CD14-positive monocyte (primary cell): ENCODE data around the gene ANTXR1. TPM values are rescaled to one million over a fixed set of nuclear protein-coding genes. Genes with fewer than 3 reads are reported as not detected.

ENCODE experiments used
- DNase-seq, 3 donors: peaks; one replicate each; pipeline ENCODE4 v3.0.0-alpha.2; 2011 to 2022
- H2AFZ ChIP-seq: 2 replicates; pipeline ENCODE4 v1.6.0; 2012; ENCODE audit warnings: mild to moderate bottlenecking, low read depth, low read length, inconsistent platforms; ENCODE audit not compliant: insufficient read depth, poor library complexity, severe bottlenecking
- H3K27ac ChIP-seq, 2 donors: 1 replicate in 1 of 2; 2 replicates in 1 of 2; pipeline ENCODE4 v1.5.1; 2012 to 2013; ENCODE audit warnings: low read length in 2 of 2, control low read depth in 1 of 2, inconsistent platforms in 1 of 2, low read depth in 1 of 2, mild to moderate bottlenecking in 1 of 2
- H3K27me3 ChIP-seq, 2 donors: one replicate each; pipeline versions ENCODE4 v1.6.0 to v1.6.1; 2011 to 2013; ENCODE audit warnings: low read length in 2 of 2; ENCODE audit not compliant: control insufficient read depth in 2 of 2, insufficient read depth in 2 of 2
- H3K36me3 ChIP-seq, 2 donors: replicated peaks in 1 of 2; 1 replicate in 1 of 2; 2 replicates in 1 of 2; pipeline versions ENCODE4 v1.5.1 to v1.6.1; 2012 to 2013; ENCODE audit warnings: low read length in 2 of 2, control low read depth in 1 of 2, inconsistent platforms in 1 of 2, mild to moderate bottlenecking in 1 of 2; ENCODE audit not compliant: insufficient read depth in 2 of 2, control insufficient read depth in 1 of 2
- H3K4me1 ChIP-seq, 2 donors: 1 replicate in 1 of 2; 2 replicates in 1 of 2; pipeline versions ENCODE4 v1.5.1 to v1.6.1; 2012 to 2013; ENCODE audit warnings: low read length in 2 of 2, control low read depth in 1 of 2, inconsistent platforms in 1 of 2, mild to moderate bottlenecking in 1 of 2, moderate library complexity in 1 of 2; ENCODE audit not compliant: insufficient read depth in 2 of 2, control insufficient read depth in 1 of 2
- H3K4me2 ChIP-seq: replicated peaks from 2 replicates; pipeline ENCODE3; 2012; ENCODE audit warnings: low read length, moderate library complexity, mild to moderate bottlenecking; ENCODE audit not compliant: poor library complexity, severe bottlenecking; ENCODE audit errors: extremely low read depth
- H3K4me3 ChIP-seq, 3 experiments: fragments of 200-600 bp in 1 of 3; sonication (generic) in 1 of 3; replicated peaks in 1 of 3; 1 replicate in 2 of 3; 2 replicates in 1 of 3; pipeline ENCODE4 v1.5.1; 2011 to 2013; ENCODE audit warnings: low read length in 3 of 3, mild to moderate bottlenecking in 3 of 3, control low read depth in 2 of 3, low read depth in 2 of 3, inconsistent platforms in 1 of 3, moderate library complexity in 1 of 3
- H3K79me2 ChIP-seq: 2 replicates; pipeline ENCODE4 v1.6.0; 2012; ENCODE audit warnings: mild to moderate bottlenecking, control low read depth, inconsistent platforms, low read length, moderate library complexity; ENCODE audit not compliant: insufficient read depth
- H3K9ac ChIP-seq: 2 replicates; pipeline ENCODE4 v1.6.0; 2017; ENCODE audit warnings: low read length, mild to moderate bottlenecking; ENCODE audit not compliant: insufficient read depth, poor library complexity, severe bottlenecking
- H3K9me3 ChIP-seq, 2 donors: replicated peaks in 1 of 2; 1 replicate in 1 of 2; 2 replicates in 1 of 2; pipeline versions ENCODE4 v1.5.1 to v1.6.1; 2012 to 2013; ENCODE audit warnings: low read length in 2 of 2, control low read depth in 1 of 2; ENCODE audit not compliant: control insufficient read depth in 1 of 2, insufficient read depth in 1 of 2
- H4K20me1 ChIP-seq: 2 replicates; pipeline ENCODE4 v1.6.0; 2012; ENCODE audit warnings: mild to moderate bottlenecking, low read length, control low read depth, moderate library complexity; ENCODE audit not compliant: insufficient read depth
- H3K27ac Mint-ChIP-seq, 7 donors: one replicate each; pipeline ENCODE4 v1.8.0; 2020; ENCODE audit warnings: mild to moderate bottlenecking in 7 of 7, mixed read lengths in 7 of 7, moderate library complexity in 6 of 7, inconsistent platforms in 2 of 7
- H3K27me3 Mint-ChIP-seq, 3 donors: one replicate each; pipeline ENCODE4 v1.8.0; 2021 to 2022; ENCODE audit warnings: low read depth in 3 of 3, mild to moderate bottlenecking in 3 of 3, mixed read lengths in 3 of 3, moderate library complexity in 3 of 3, inconsistent platforms in 1 of 3
- H3K36me3 Mint-ChIP-seq, 2 donors: one replicate each; pipeline ENCODE4 v1.8.0; 2020; ENCODE audit warnings: mixed read lengths in 2 of 2, inconsistent platforms in 1 of 2, mild to moderate bottlenecking in 1 of 2
- H3K4me1 Mint-ChIP-seq: one replicate; pipeline ENCODE4 v1.8.0; 2020; ENCODE audit warnings: mild to moderate bottlenecking, mixed read lengths
- H3K4me3 Mint-ChIP-seq, 2 donors: one replicate each; pipeline ENCODE4 v1.8.0; 2020; ENCODE audit warnings: mild to moderate bottlenecking in 2 of 2, mixed read lengths in 2 of 2, moderate library complexity in 1 of 2
- H3K9me3 Mint-ChIP-seq, 7 donors: one replicate each; pipeline ENCODE4 v1.8.0; 2020 to 2022; ENCODE audit warnings: mixed read lengths in 7 of 7, mild to moderate bottlenecking in 6 of 7, moderate library complexity in 6 of 7, inconsistent platforms in 2 of 7
- WGBS: methylation state at CpG from one replicate; pipeline ENCODE4 v1.1.5; 2013; ENCODE audit warnings: missing lambda C conversion rate; ENCODE audit not compliant: insufficient coverage; 5-methylcytosine and 5-hydroxymethylcytosine counted together
- intact Hi-C, 2 donors: fragments of 100-400 bp; cut with micrococcal nuclease; formaldehyde crosslinking; loops; one replicate each; pipeline versions ENCODE4 v1.15.0 to v1.15.1; 2023
- polyA plus RNA-seq, 3 donors: library from polyadenylated mRNA; depleted of rRNA in 1 of 3; unstranded in 2 of 3; stranded (reverse) in 1 of 3; fragments of 300-500 nt in 2 of 3; fragments of >200 nt in 1 of 3; fragmentation: Illumina TruSeq in 2 of 3; gene quantifications; 1 replicate in 2 of 3; 2 replicates in 1 of 3; pipeline ENCODE4 v1.2.3, GENCODE V29; 2012 to 2021
- TF ChIP-seq, protein P1 (sequence below): fragments of 200-600 bp; IDR thresholded peaks from one replicate; pipeline ENCODE4 v1.8.0; 2022; ENCODE audit warnings: antibody characterized with exemption, mild to moderate bottlenecking

Gene ANTXR1
- polyA plus RNA-seq, 3 donors: not detected

DNA sequence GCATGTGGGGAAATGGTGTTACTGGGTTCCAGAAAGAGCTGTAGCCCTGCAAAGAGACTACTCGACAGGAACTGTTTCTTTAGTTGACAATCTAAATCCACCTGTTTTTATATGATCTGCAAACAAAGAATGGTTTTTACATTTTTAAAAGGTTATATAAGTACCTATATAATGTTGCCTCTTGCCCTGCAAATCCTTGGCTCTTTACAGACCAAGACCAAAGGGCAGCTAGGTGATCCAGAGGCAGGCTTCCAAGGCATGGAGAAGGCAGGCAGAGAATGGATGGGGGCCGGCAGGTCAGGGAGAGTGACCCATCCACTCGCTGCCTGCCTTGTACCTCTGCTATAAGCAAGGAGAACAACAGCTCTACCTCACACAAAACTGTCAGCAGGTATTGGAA, 173.6 kb downstream of the ANTXR1 start:
- no CpG with 5 or more reads among the region's 3 CpGs for WGBS
- Histone ChIP-seq H3K4me1 (no peaks in the 10 kb centered on the region), H3K27ac (no peak overlapping the region), H4K20me1 (no peaks in the 10 kb centered on the region), H3K36me3 (no peaks in the 10 kb centered on the region), H3K79me2 (no peaks in the 10 kb centered on the region), H3K4me2 (no peak overlapping the region), H3K27me3 (no peaks in the 10 kb centered on the region), H3K9me3 (no peaks in the 10 kb centered on the region), H3K4me3 (no peak overlapping the region), H3K9ac (no peak overlapping the region), H2AFZ (no peak overlapping the region)
- TF ChIP-seq, protein P1, sequence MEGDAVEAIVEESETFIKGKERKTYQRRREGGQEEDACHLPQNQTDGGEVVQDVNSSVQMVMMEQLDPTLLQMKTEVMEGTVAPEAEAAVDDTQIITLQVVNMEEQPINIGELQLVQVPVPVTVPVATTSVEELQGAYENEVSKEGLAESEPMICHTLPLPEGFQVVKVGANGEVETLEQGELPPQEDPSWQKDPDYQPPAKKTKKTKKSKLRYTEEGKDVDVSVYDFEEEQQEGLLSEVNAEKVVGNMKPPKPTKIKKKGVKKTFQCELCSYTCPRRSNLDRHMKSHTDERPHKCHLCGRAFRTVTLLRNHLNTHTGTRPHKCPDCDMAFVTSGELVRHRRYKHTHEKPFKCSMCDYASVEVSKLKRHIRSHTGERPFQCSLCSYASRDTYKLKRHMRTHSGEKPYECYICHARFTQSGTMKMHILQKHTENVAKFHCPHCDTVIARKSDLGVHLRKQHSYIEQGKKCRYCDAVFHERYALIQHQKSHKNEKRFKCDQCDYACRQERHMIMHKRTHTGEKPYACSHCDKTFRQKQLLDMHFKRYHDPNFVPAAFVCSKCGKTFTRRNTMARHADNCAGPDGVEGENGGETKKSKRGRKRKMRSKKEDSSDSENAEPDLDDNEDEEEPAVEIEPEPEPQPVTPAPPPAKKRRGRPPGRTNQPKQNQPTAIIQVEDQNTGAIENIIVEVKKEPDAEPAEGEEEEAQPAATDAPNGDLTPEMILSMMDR: no peak
- intact Hi-C loops: no loop called here
- peaks cover 8 to 9% (median 8%) of the 10 kb centered on the region in 3 donors for H3K27me3 Mint-ChIP-seq
- no peak overlapping the region for H3K27ac Mint-ChIP-seq
- H3K36me3 Mint-ChIP-seq: no peaks in the 10 kb centered on the region
- H3K4me3 Mint-ChIP-seq: no peak overlapping the region
- H3K9me3 Mint-ChIP-seq: peaks cover 0 to 1% (median 0%) of the 10 kb centered on the region in 7 donors
- H3K4me1 Mint-ChIP-seq: no peaks in the 10 kb centered on the region
- DNase-seq: no peak

DNA sequence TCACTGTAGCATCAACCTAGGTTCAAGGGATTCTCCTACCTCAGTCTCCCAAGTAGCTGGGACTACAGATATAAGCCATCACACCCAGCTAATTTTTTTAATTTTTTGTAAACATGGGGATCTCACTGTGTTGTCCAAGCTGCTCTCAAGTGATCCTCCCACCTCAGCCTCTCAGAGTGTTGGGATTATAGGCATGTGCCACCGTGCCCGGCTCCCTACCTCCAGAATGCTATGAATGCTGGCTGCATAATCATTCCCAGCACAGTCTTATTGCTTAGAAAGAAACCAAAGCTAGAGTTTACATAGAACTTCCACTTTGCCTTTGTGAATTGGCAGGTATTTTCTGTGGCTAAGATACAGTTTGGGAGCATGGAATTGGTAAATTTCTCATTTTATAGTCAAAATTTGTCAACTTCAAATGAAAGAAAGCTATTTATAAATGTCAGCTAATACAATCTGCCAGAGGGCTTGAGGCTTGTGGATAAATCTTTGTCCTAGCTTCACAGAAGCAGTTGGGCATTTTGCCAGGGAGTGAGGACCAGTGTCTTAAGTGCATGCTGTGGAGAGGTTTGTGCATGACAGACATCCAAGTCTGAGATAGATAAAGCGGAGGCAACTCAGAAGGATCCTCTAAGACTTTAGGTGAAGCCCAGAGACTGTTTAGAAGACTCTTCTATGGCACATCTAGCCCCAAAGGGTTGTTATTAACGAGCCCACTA, 175.4 kb downstream of the ANTXR1 start:
- no CpG with 5 or more reads among the region's 4 CpGs for WGBS
- no peak for DNase-seq
- intact Hi-C loops: no loop called here
- H3K36me3 ChIP-seq: no peaks in the 10 kb centered on the region
- H3K4me2 ChIP-seq: no peak overlapping the region
- H3K4me1 ChIP-seq: no peaks in the 10 kb centered on the region
- Mint-ChIP-seq H3K27ac (peak overlapping the region in 1 of 7 donors; percentile 47), H3K27me3 (peaks cover 7 to 13% (median 10%) of the 10 kb centered on the region in 3 donors), H3K36me3 (no peaks in the 10 kb centered on the region), H3K4me1 (no peaks in the 10 kb centered on the region), H3K4me3 (no peak overlapping the region), H3K9me3 (no peaks in the 10 kb centered on the region)
- H3K27me3 ChIP-seq: no peaks in the 10 kb centered on the region
- TF ChIP-seq, protein P1: no peak
- no peak overlapping the region for H3K27ac ChIP-seq
- H3K9me3 ChIP-seq: no peaks in the 10 kb centered on the region
- no peak overlapping the region for H3K9ac ChIP-seq
- H3K4me3 ChIP-seq: no peak overlapping the region
- H3K79me2 ChIP-seq: no peaks in the 10 kb centered on the region
- H4K20me1 ChIP-seq: no peaks in the 10 kb centered on the region
- no peak overlapping the region for H2AFZ ChIP-seq
